Epithelial cell of prostate (primary cell): Measurements from ENCODE around the gene ACYP1.
A peak's percentile ranks its signal among the peaks of the same experiment; 100 is the strongest.

Experiments
- DNase-seq: peaks from one replicate; pipeline ENCODE4 v3.0.0-alpha.2; 2011; ENCODE audit warnings: low read depth, low spot score
- H3K27ac ChIP-seq: fragments of 450-650 bp; 2 replicates; pipeline ENCODE4 v1.5.1; 2017; ENCODE audit warnings: mild to moderate bottlenecking

ACYP1 gene

GRCh38 chr14:75044322-75044721, 19.5 kb downstream of the ACYP1 start:
- no peak for DNase-seq
- no peak overlapping the region for H3K27ac ChIP-seq

GRCh38 chr14:75042035-75042434, 21.8 kb downstream of the ACYP1 start:
- DNase-seq = no peak
- H3K27ac ChIP-seq = peak overlapping the region; percentile 9

GRCh38 chr14:75041613-75042012, 22.2 kb downstream of the ACYP1 start:
- H3K27ac ChIP-seq = peak overlapping the region; percentile 9
- DNase-seq = no peak

- no peak for DNase-seq
- H3K27ac ChIP-seq = no peak overlapping the region
Observed at GRCh38 chr14:75040959-75041358, 22.9 kb downstream of the ACYP1 start.

- no peak overlapping the region for H3K27ac ChIP-seq
Observed at GRCh38 chr14:75040507-75040906, 23.3 kb downstream of the ACYP1 start.

GRCh38 chr14:75032939-75033338, 30.9 kb downstream of the ACYP1 start:
- H3K27ac ChIP-seq = no peak overlapping the region
- DNase-seq = no peak

More at GRCh38 chr14:75040507-75040906, 23.3 kb downstream of the ACYP1 start:
- no peak for DNase-seq

- no peak for DNase-seq
- H3K27ac ChIP-seq = no peak overlapping the region
Observed at GRCh38 chr14:75030147-75030546, 33.7 kb downstream of the ACYP1 start.

GRCh38 chr14:75025876-75026275, 37.9 kb downstream of the ACYP1 start:
- H3K27ac ChIP-seq = no peak overlapping the region
- DNase-seq = no peak

- H3K27ac ChIP-seq = peak overlapping the region; percentile 18
Observed at GRCh38 chr14:75025082-75025481, 38.7 kb downstream of the ACYP1 start.

GRCh38 chr14:75023108-75023507, 40.7 kb downstream of the ACYP1 start:
- no peak for DNase-seq
- no peak overlapping the region for H3K27ac ChIP-seq

More at GRCh38 chr14:75025082-75025481, 38.7 kb downstream of the ACYP1 start:
- no peak for DNase-seq

GRCh38 chr14:75022655-75023054, 41.2 kb downstream of the ACYP1 start:
- DNase-seq = no peak
- H3K27ac ChIP-seq = no peak overlapping the region

GRCh38 chr14:75018694-75019093, 45.1 kb downstream of the ACYP1 start:
- no peak for DNase-seq
- no peak overlapping the region for H3K27ac ChIP-seq

GRCh38 chr14:75016815-75017214, 47.0 kb downstream of the ACYP1 start:
- DNase-seq = no peak

GRCh38 chr14:75015496-75015895, 48.3 kb downstream of the ACYP1 start:
- no peak for DNase-seq
- H3K27ac ChIP-seq = no peak overlapping the region

More at GRCh38 chr14:75016815-75017214, 47.0 kb downstream of the ACYP1 start:
- no peak overlapping the region for H3K27ac ChIP-seq

GRCh38 chr14:75013290-75013689, 50.5 kb downstream of the ACYP1 start:
- no peak for DNase-seq
- no peak overlapping the region for H3K27ac ChIP-seq

- H3K27ac ChIP-seq = no peak overlapping the region
- no peak for DNase-seq
Observed at GRCh38 chr14:75011356-75011994, 52.3 kb downstream of the ACYP1 start.

GRCh38 chr14:75010472-75011093, 53.2 kb downstream of the ACYP1 start:
- DNase-seq = no peak
- H3K27ac ChIP-seq = no peak overlapping the region

- no peak for DNase-seq
- H3K27ac ChIP-seq = no peak overlapping the region
Observed at GRCh38 chr14:75009176-75009575, 54.6 kb downstream of the ACYP1 start.

- no peak for DNase-seq
- peak overlapping the region; percentile 21 for H3K27ac ChIP-seq
Observed at GRCh38 chr14:75005357-75005756, 58.5 kb downstream of the ACYP1 start.

- peak overlapping the region; percentile 80 for H3K27ac ChIP-seq
- DNase-seq = no peak
Observed at GRCh38 chr14:75003250-75004027, 60.4 kb downstream of the ACYP1 start.
